Measurements from ENCODE around the gene NOTCH1. TPM values are rescaled to one million over a fixed set of nuclear protein-coding genes. Genes with fewer than 3 reads are reported as not detected.

Gene NOTCH1
- total and polyA plus RNA-seq, 2 of the 13 experiments (the other 11 are each of a cell fraction or from before 2014, with no cell fraction given), result 0.09 to 0.35 TPM

DNA sequence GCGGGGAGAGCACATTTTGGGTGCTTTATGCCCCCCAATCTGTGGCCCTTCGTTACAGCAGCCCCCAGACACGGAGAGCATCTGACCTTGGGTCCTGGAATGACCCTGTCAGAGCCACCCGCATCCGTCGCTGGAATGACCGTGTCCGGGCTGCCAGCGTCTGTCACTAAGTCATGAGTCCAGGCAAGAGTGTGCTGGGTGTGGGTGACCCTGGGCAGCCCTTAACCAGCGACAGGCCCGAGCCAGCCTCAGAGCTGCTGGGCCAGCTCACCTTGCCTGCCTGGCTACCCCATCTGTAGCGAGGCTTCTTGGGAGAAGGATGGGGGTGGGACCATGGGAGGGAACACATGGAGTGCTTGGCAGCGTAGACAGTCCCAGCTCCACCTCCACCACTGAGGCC lies 46.8 kb upstream of the NOTCH1 start:
- Histone ChIP-seq H4K20me1 (ENCODE audit: insufficient read depth, low read length) (no peaks in the 10 kb centered on the region; the same call in 1 of the 2 replicates), H3K36me3 (replicated peaks in 1 of 2; ENCODE audit: control insufficient read depth in 1 of 2, insufficient read depth in 2 of 2, low read length in 2 of 2) (no peaks in the 10 kb centered on the region), H3K27ac (ENCODE audit: extremely low read length, insufficient read depth, low read length) (no peak overlapping the region), H3K27me3 (ENCODE audit: control insufficient read depth in 1 of 2, insufficient read depth in 2 of 2, low read length in 2 of 2) (peaks cover 30 to 91% of the 10 kb centered on the region in 2 experiments), H2AFZ (ENCODE audit: low read length) (no peak overlapping the region), H3K79me2 (ENCODE audit: insufficient read depth, low read length) (no peaks in the 10 kb centered on the region), H3K9ac (ENCODE audit: insufficient read depth, low read depth, low read length) (no peak overlapping the region), H3K4me1 (ENCODE audit: insufficient read depth, low read length) (peaks cover 10% of the 10 kb centered on the region; the same call in 1 of the 2 replicates), H3K4me3 (replicated peaks in 1 of 3; ENCODE audit: insufficient read depth in 1 of 3, low read depth in 2 of 3, low read length in 3 of 3) (no peak overlapping the region), H3K9me3 (ENCODE audit: low read length) (no peaks in the 10 kb centered on the region), H3K4me2 (ENCODE audit: low read depth, low read length) (no peak overlapping the region)
- POLR2A ChIA-PET, result no interaction called here
- no TSS peak for BruUV-seq (replicated peaks)
- FAIRE-seq (no peak), DNase-seq (ENCODE audit: low spot score) (no peak), ATAC-seq (no peak)
- in situ Hi-C loops (cut with HindIII; ENCODE audit: extremely low pct_ligation_motif_present, low pct_unique_long_range_greater_than_20kb), result no loop called here
- TF ChIP-seq ZNF746 (CRISPR knock-in tag; IDR thresholded peaks at IDR 0.05) (no peak), ZBTB8A (CRISPR knock-in tag; IDR thresholded peaks at IDR 0.05; ENCODE audit: borderline replicate concordance, low read depth) (no peak)
- intact Hi-C loops (cut with micrococcal nuclease; ENCODE audit: unreplicated experiment), result no loop called here
- 40% methylated on average over 1 of the region's 13 CpGs for WGBS (ENCODE audit: low lambda C conversion rate)
- CTCF ChIA-PET (ENCODE audit: low intra/inter-chr PET ratio, low total read pairs), result no interaction called here

GRCh38 chr9:136590821-136591752 lies 45.2 kb upstream of the NOTCH1 start:
- H3K36me3 ChIP-seq (replicated peaks in 1 of 2; ENCODE audit: control insufficient read depth in 1 of 2, insufficient read depth in 2 of 2, low read length in 2 of 2), result no peaks in the 10 kb centered on the region
- H2AFZ ChIP-seq (ENCODE audit: low read length), result no peak overlapping the region
- ATAC-seq (no peak), FAIRE-seq (no peak), DNase-seq (ENCODE audit: low spot score) (no peak)
- in situ Hi-C loops (cut with HindIII; ENCODE audit: extremely low pct_ligation_motif_present, low pct_unique_long_range_greater_than_20kb), result no loop called here
- intact Hi-C loops (cut with micrococcal nuclease; ENCODE audit: unreplicated experiment), result no loop called here
- H3K9ac ChIP-seq (ENCODE audit: insufficient read depth, low read depth, low read length), result no peak overlapping the region
- CTCF ChIA-PET (ENCODE audit: low intra/inter-chr PET ratio, low total read pairs), result no interaction called here
- H4K20me1 ChIP-seq (ENCODE audit: insufficient read depth, low read length), result no peaks in the 10 kb centered on the region; the same call in 1 of the 2 replicates
- no peaks in the 10 kb centered on the region for H3K4me1 ChIP-seq (ENCODE audit: insufficient read depth, low read length)
- H3K27me3 ChIP-seq (ENCODE audit: control insufficient read depth in 1 of 2, insufficient read depth in 2 of 2, low read length in 2 of 2), result peaks cover 41 to 94% of the 10 kb centered on the region in 2 experiments
- H3K9me3 ChIP-seq (ENCODE audit: low read length), result no peaks in the 10 kb centered on the region
- H3K27ac ChIP-seq (ENCODE audit: extremely low read length, insufficient read depth, low read length), result no peak overlapping the region
- 17% methylated on average over 13 of the region's 26 CpGs for WGBS (ENCODE audit: low lambda C conversion rate)
- no peaks in the 10 kb centered on the region for H3K79me2 ChIP-seq (ENCODE audit: insufficient read depth, low read length)
- POLR2A ChIA-PET, result no interaction called here
- no TSS peak for BruUV-seq (replicated peaks)
- no peak overlapping the region for H3K4me3 ChIP-seq (replicated peaks in 1 of 3; ENCODE audit: insufficient read depth in 1 of 3, low read depth in 2 of 3, low read length in 3 of 3)
- TF ChIP-seq ZFP36 (IDR thresholded peaks at IDR 0.05; ENCODE audit: borderline replicate concordance, low read depth, low read length, partially characterized antibody) (no peak), HNF4G (IDR thresholded peaks at IDR 0.05; ENCODE audit: borderline replicate concordance, low read depth, low read length) (no peak), HNF4G (CRISPR knock-in tag; IDR thresholded peaks at IDR 0.05; ENCODE audit: borderline replicate concordance, low read depth) (no peak), WIZ (CRISPR knock-in tag; IDR thresholded peaks at IDR 0.05) (no peak), YEATS2 (CRISPR knock-in tag; IDR thresholded peaks at IDR 0.05; ENCODE audit: borderline replicate concordance) (no peak), KAT2B (IDR thresholded peaks at IDR 0.05; ENCODE audit: borderline replicate concordance, low read depth, low read length) (no peak), MXD4 (CRISPR knock-in tag; IDR thresholded peaks at IDR 0.05) (no peak), ZNF331 (CRISPR knock-in tag; IDR thresholded peaks at IDR 0.05) (no peak)
- no peak overlapping the region for H3K4me2 ChIP-seq (ENCODE audit: low read depth, low read length)
